ENCODE data around the gene TRERF1. TPM values are rescaled to one million over a fixed set of nuclear protein-coding genes. Genes with fewer than 3 reads are reported as not detected.
A peak's percentile ranks its signal among the peaks of the same experiment; 100 is the strongest.

Gene TRERF1
- total and polyA plus RNA-seq, 5 donors, result 1.2 to 3.1 (median 2.1) TPM

DNA sequence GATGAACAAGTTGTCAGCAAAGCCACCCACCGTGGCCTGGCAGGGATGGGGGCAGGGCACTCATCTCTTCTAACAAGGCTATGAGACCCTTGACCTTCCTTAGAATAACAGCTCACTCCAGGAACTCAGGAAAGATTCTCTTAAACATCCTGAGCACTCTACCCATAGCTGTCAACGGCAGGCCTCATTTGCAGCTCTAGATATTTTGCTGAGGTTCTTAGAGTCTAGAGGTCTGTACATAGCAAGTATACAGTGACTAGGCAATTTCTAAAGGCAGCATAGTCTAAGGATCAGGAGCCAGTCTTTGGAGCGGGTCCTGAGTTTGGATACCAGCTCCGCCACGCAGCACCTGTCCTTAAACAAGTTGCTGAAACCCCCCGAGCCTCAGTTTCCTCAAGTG lies 11.7 kb downstream of the TRERF1 start:
- ATAC-seq (no peak), DNase-seq (no peak)
- Histone ChIP-seq H3K27me3 (ENCODE audit: control insufficient read depth, insufficient read depth) (no peaks in the 10 kb centered on the region), H3K9me3 (ENCODE audit: control insufficient read depth, low read length) (no peaks in the 10 kb centered on the region), H3K4me1 (ENCODE audit: control insufficient read depth, insufficient read depth, low read length) (no peaks in the 10 kb centered on the region), H3K27ac (ENCODE audit: low read length) (no peak overlapping the region), H3K4me3 (ENCODE audit: low read length) (no peak overlapping the region)
- intact Hi-C loops (cut with DNase I), result no loop called here
- 78% methylated on average over 6 of the region's 6 CpGs for WGBS

DNA sequence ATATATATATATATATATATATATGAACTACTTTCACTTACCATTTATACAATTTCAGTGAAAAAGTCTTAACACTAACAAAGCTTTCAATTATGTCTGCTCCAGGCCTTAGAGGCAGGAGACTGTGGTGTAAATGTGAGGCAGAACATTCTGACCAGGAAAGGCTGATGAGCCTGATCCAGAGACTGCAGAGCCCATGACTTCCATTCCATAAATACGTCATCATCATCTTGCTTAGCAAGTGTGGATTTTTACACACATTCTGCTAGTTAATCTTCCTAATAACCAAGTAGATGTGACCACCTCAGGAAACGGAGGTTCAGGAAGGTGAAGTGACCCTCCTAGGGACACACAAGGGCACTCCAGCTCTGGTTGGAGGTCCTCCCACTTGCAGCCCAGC lies 14.9 kb downstream of the TRERF1 start:
- no peaks in the 10 kb centered on the region for H3K27me3 ChIP-seq (ENCODE audit: control insufficient read depth, insufficient read depth)
- H3K4me1 ChIP-seq (ENCODE audit: control insufficient read depth, insufficient read depth, low read length), result no peaks in the 10 kb centered on the region
- 95% methylated on average over 2 of the region's 2 CpGs for WGBS
- H3K9me3 ChIP-seq (ENCODE audit: control insufficient read depth, low read length), result no peaks in the 10 kb centered on the region
- ATAC-seq, result no peak
- intact Hi-C loops (cut with DNase I), result no loop called here
- no peak overlapping the region for H3K4me3 ChIP-seq (ENCODE audit: low read length)
- H3K27ac ChIP-seq (ENCODE audit: low read length), result no peak overlapping the region
- DNase-seq, result no peak

DNA sequence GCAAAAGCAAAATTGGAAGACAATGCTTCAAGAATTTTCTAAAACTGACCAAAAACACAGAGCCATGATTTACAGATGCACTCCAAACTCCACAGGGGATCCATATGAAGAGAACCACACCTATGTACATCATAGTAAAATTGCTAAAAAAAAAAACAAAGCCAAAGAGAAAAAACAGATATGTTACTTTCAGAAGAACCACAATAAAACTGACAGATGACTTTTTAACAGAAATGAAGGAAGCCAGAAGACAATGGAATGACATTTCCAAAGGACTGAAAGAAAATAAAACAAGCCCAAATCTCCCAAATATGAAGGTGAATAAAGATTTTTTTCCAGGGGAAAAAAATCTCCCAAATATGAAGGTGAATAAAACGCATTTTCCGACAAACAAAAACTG lies 17.5 kb downstream of the TRERF1 start:
- no peak for ATAC-seq
- WGBS, result 97% methylated on average over 2 of the region's 2 CpGs
- no peaks in the 10 kb centered on the region for H3K27me3 ChIP-seq (ENCODE audit: control insufficient read depth, insufficient read depth)
- no peaks in the 10 kb centered on the region for H3K9me3 ChIP-seq (ENCODE audit: control insufficient read depth, low read length)
- H3K4me1 ChIP-seq (ENCODE audit: control insufficient read depth, insufficient read depth, low read length), result no peaks in the 10 kb centered on the region
- H3K27ac ChIP-seq (ENCODE audit: low read length), result no peak overlapping the region
- DNase-seq, result no peak
- no peak overlapping the region for H3K4me3 ChIP-seq (ENCODE audit: low read length)
- intact Hi-C loops (cut with DNase I), result no loop called here

DNA sequence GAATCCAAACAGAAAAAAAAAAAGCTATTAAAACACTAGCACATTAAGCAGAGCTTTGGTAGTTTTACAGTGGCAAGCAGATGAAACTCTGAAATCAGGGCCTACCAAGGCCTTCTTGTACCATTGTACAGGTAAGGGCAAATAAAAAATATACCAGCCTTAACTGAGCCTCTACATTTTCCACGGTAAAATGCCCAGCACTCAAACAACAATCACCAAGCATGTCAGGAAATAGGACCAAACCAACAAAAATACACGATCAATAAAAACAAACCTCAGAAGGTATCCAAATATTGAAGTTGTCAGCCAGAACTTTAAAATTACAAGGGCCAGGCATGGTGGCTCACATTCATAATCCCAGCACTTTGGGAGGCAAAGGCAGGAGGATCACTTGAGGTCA lies 18.3 kb downstream of the TRERF1 start:
- no peaks in the 10 kb centered on the region for H3K27me3 ChIP-seq (ENCODE audit: control insufficient read depth, insufficient read depth)
- H3K9me3 ChIP-seq (ENCODE audit: control insufficient read depth, low read length), result no peaks in the 10 kb centered on the region
- intact Hi-C loops (cut with DNase I), result no loop called here
- H3K4me1 ChIP-seq (ENCODE audit: control insufficient read depth, insufficient read depth, low read length), result peaks cover 2% of the 10 kb centered on the region
- no peak overlapping the region for H3K4me3 ChIP-seq (ENCODE audit: low read length)
- ATAC-seq (no peak), DNase-seq (no peak)
- WGBS, result 98% methylated on average over 2 of the region's 2 CpGs
- H3K27ac ChIP-seq (ENCODE audit: low read length), result no peak overlapping the region

DNA sequence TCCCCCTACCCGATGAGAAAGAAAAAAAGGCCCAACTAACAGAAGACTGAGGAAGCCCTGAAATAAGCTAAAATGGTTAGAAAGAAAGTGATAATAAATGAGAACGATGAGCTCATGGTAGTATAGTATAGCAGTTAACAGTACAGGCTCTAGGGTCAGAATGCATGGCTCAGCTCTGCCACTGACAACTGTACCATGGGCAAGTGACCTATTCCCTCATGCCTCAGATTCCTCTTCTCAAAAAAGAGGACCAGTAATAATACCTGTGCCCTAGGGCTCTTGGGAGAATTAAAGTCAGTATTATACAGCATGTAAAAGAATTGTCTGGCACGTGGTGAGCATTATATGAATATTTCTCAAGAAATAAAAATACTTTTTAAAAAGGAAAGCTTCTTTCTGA lies 19.8 kb downstream of the TRERF1 start:
- Histone ChIP-seq H3K9me3 (ENCODE audit: control insufficient read depth, low read length) (no peaks in the 10 kb centered on the region), H3K4me1 (ENCODE audit: control insufficient read depth, insufficient read depth, low read length) (peaks cover 2% of the 10 kb centered on the region), H3K27ac (ENCODE audit: low read length) (no peak overlapping the region), H3K27me3 (ENCODE audit: control insufficient read depth, insufficient read depth) (no peaks in the 10 kb centered on the region), H3K4me3 (ENCODE audit: low read length) (no peak overlapping the region)
- ATAC-seq (no peak), DNase-seq (no peak)
- intact Hi-C loops (cut with DNase I), result no loop called here
- 94% methylated on average over 3 of the region's 3 CpGs for WGBS

DNA sequence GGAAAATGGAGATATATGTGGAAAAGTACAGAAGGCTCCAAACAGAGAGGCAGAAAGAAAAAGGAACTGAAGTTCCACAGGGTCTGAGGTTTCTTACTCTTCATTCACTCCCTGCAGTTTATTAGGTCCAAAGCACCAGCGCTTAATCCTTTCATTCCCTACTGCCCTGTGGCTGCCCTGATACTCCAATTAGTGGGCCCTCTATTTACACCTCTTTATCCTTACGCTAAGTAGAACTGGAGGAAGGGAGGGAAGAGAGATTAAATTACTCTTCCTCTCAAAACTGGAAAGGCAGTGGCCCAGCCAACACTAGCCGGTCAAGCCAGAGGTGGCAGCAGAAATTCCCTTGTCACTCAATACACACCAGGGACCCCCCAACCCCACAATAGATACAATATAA lies 20.4 kb downstream of the TRERF1 start:
- Histone ChIP-seq H3K9me3 (ENCODE audit: control insufficient read depth, low read length) (no peaks in the 10 kb centered on the region), H3K27me3 (ENCODE audit: control insufficient read depth, insufficient read depth) (no peaks in the 10 kb centered on the region), H3K27ac (ENCODE audit: low read length) (no peak overlapping the region), H3K4me1 (ENCODE audit: control insufficient read depth, insufficient read depth, low read length) (peaks cover 2% of the 10 kb centered on the region), H3K4me3 (ENCODE audit: low read length) (no peak overlapping the region)
- no peak for DNase-seq
- intact Hi-C loops (cut with DNase I), result no loop called here
- no peak for ATAC-seq
- WGBS, result 84% methylated on average over 3 of the region's 3 CpGs

DNA sequence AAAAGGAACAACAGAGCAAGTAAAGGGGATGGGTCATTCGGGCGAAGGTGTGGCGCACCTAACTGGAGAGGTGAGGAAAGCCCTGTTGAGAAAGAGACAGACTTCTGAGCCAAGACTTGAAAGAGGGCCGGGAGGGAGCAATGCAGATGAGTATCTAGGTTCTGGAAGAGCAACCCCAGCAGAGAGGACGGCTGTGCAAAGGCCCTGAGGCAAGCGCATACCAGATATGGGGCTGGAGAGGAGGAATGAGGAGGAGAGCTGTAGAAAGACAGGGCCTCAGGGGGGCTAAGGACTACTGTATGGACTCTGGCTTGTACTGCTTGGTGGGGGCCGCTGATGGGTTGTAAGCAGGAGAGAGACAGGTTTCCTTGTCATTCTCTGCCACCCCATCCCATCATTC lies 21.9 kb downstream of the TRERF1 start:
- Histone ChIP-seq H3K27ac (ENCODE audit: low read length) (no peak overlapping the region), H3K27me3 (ENCODE audit: control insufficient read depth, insufficient read depth) (no peaks in the 10 kb centered on the region), H3K4me1 (ENCODE audit: control insufficient read depth, insufficient read depth, low read length) (peaks cover 2% of the 10 kb centered on the region), H3K9me3 (ENCODE audit: control insufficient read depth, low read length) (no peaks in the 10 kb centered on the region), H3K4me3 (ENCODE audit: low read length) (no peak overlapping the region)
- ATAC-seq (no peak), DNase-seq (peak in 1 of 3 donors; percentile 43)
- 95% methylated on average over 7 of the region's 7 CpGs for WGBS
- intact Hi-C loops (cut with DNase I), result no loop called here

DNA sequence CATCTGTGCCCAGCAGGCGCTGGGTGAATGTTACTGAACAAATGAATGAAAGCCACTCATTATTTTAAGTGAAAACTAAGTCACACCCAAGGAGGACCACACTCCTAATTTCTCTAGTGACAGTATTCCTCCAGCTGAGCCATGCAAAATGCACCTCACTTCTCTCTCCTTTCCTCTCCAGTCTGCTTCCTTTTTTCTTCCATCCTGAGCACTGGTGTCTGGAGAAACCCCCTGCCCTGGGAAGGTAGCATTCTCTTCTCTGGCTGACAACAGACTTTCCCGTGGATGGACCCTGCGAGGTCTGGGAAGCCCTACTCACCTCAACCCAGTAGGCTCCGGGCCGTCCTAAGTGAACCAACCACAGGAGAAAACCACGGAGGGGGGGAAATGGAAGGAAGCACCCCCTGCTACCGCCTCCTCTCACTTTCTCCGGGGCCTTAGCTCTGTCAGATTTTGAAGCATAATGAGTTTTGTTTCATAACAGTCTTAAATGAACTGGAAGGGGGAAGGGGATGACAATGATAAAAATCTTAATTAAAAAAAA lies 22.6 kb downstream of the TRERF1 start:
- Histone ChIP-seq H3K27me3 (ENCODE audit: control insufficient read depth, insufficient read depth) (no peaks in the 10 kb centered on the region), H3K4me3 (ENCODE audit: low read length) (no peak overlapping the region), H3K4me1 (ENCODE audit: control insufficient read depth, insufficient read depth, low read length) (peaks cover 2% of the 10 kb centered on the region), H3K27ac (ENCODE audit: low read length) (peak overlapping the region; percentile 5), H3K9me3 (ENCODE audit: control insufficient read depth, low read length) (no peaks in the 10 kb centered on the region)
- peak in 1 of 2 donors; percentile 16 for ATAC-seq
- no peak for DNase-seq
- WGBS, result 58% methylated on average over 8 of the region's 8 CpGs
- intact Hi-C loops (cut with DNase I), result no loop called here

DNA sequence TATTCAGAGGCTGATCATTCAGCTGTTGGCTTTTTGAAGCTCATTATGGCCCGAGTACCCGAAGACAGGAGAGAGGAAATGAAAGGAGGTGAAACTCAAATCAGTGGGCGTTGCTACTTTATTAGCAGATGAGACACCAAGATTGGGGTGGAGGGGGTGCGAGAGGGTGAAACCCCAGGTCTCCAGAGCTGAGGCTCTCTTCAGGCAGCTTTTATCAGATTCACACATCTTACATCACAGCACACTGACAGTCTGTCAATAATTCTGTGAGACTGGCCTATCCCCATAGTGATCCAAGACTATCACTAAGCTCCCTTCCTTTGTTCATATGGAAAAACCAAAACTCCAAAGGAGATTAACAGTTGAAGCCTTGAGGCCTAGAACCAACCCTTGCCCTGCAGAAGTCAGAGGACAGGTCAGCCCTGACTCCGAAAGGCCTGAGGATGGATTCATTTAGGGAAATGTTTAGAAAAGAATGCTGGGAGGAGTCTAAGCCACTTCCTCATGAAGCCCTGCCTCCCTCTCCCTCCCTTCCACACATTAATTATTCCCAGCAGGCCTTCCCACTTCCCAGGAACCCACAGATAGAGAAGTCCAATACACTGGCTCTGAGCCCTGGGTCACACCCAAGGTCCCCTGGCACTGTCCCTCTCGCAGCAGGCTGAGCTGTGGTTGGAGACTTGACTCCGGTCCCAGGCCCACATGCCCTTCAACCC lies 23.2 kb downstream of the TRERF1 start:
- Histone ChIP-seq H3K4me3 (ENCODE audit: low read length) (no peak overlapping the region), H3K4me1 (ENCODE audit: control insufficient read depth, insufficient read depth, low read length) (peaks cover 2% of the 10 kb centered on the region), H3K27me3 (ENCODE audit: control insufficient read depth, insufficient read depth) (no peaks in the 10 kb centered on the region), H3K27ac (ENCODE audit: low read length) (peak overlapping the region; percentile 44), H3K9me3 (ENCODE audit: control insufficient read depth, low read length) (no peaks in the 10 kb centered on the region)
- ATAC-seq (peak; percentile 93 to 96), DNase-seq (peak; percentile 69 to 84 (median 81))
- WGBS, result 54% methylated on average over 7 of the region's 7 CpGs
- intact Hi-C loops (cut with DNase I), result no loop called here

DNA sequence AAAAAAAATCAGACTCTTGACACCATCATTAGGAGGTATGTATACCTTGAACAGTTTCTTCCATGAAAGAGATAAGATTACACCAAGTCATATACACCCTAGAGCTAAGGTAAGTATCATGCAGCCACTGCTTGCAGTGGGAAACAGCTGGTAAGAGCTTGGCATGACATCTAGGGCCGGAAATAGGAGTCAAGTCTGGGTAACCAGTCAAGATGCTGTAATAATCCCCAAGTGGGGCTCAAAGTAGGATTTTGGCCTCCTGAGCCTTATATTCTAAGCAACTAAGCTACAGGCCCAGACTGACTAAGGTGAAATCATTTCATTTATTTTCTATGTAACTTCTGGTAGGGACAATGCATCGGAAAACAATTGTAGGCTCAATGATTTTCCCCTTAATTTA lies 23.9 kb downstream of the TRERF1 start:
- peaks cover 2% of the 10 kb centered on the region for H3K4me1 ChIP-seq (ENCODE audit: control insufficient read depth, insufficient read depth, low read length)
- intact Hi-C loops (cut with DNase I), result no loop called here

DNA sequence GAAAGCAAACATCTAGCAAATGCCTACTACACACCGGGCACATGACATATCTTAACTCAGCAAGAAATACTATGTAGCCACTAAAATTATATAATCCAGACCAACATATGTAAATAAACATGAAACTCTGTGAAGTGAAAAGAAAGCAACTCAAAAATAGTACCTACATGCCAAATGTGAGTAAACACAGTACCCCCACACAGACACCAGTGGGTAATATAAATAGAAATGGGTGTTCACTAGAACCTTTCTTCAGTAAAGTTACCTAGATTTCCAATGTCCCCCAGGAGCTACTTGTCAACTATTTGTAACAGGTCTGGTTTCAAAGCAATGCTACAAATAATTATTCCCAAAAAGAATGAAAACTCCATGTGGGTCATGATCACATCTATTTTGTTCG lies 25.5 kb downstream of the TRERF1 start:
- intact Hi-C loops (cut with DNase I), result no loop called here
- DNase-seq (no peak), ATAC-seq (no peak)
- Histone ChIP-seq H3K4me1 (ENCODE audit: control insufficient read depth, insufficient read depth, low read length) (peaks cover 2% of the 10 kb centered on the region), H3K4me3 (ENCODE audit: low read length) (no peak overlapping the region), H3K27ac (ENCODE audit: low read length) (no peak overlapping the region), H3K27me3 (ENCODE audit: control insufficient read depth, insufficient read depth) (no peaks in the 10 kb centered on the region), H3K9me3 (ENCODE audit: control insufficient read depth, low read length) (no peaks in the 10 kb centered on the region)
- 96% methylated on average over 2 of the region's 2 CpGs for WGBS

More for the DNA sequence above, 23.9 kb downstream of the TRERF1 start:
- 78% methylated on average over 2 of the region's 2 CpGs for WGBS
- Histone ChIP-seq H3K9me3 (ENCODE audit: control insufficient read depth, low read length) (no peaks in the 10 kb centered on the region), H3K27me3 (ENCODE audit: control insufficient read depth, insufficient read depth) (no peaks in the 10 kb centered on the region), H3K4me3 (ENCODE audit: low read length) (no peak overlapping the region), H3K27ac (ENCODE audit: low read length) (no peak overlapping the region)
- ATAC-seq (no peak), DNase-seq (no peak)
